ENCODE data around the gene COL4A2. TPM values are rescaled to one million over a fixed set of nuclear protein-coding genes. Genes with fewer than 3 reads are reported as not detected.

The COL4A2 gene
- total RNA-seq, 4 donors from 2014 or later: 43.0 to 72.7 (median 53.5) TPM

GRCh38 chr13:110338441-110339101 is 31.5 kb downstream of the COL4A2 start:
- no peak for TF ChIP-seq POLR2AphosphoS5 (IDR thresholded peaks at IDR 0.05)
- peak; percentile 22 for TF ChIP-seq EP300 (IDR thresholded peaks at IDR 0.05)
- no peak for TF ChIP-seq POLR2A (IDR thresholded peaks at IDR 0.05)
- no peak for TF ChIP-seq CTCF (IDR thresholded peaks at IDR 0.05)
- Histone ChIP-seq H3K4me3 (no peak overlapping the region), H3K9me3 (no peaks in the 10 kb centered on the region), H3K27ac (peak overlapping the region; percentile 36), H3K4me1 (peaks cover 45% of the 10 kb centered on the region), H3K27me3 (no peaks in the 10 kb centered on the region), H3K36me3 (no peaks in the 10 kb centered on the region)
- DNase-seq (ENCODE audit: low spot score in 2 of 2): no peak
- 40% methylated on average over 13 of the region's 13 CpGs for WGBS

- TF ChIP-seq CTCF (IDR thresholded peaks at IDR 0.05) (no peak), POLR2AphosphoS5 (IDR thresholded peaks at IDR 0.05) (no peak), EP300 (IDR thresholded peaks at IDR 0.05) (no peak), POLR2A (IDR thresholded peaks at IDR 0.05) (no peak)
- Histone ChIP-seq H3K36me3 (no peaks in the 10 kb centered on the region), H3K27ac (peak overlapping the region; percentile 36), H3K4me1 (peaks cover 50% of the 10 kb centered on the region), H3K27me3 (no peaks in the 10 kb centered on the region), H3K4me3 (no peak overlapping the region), H3K9me3 (no peaks in the 10 kb centered on the region)
- 80% methylated on average over 6 of the region's 6 CpGs for WGBS
- no peak for DNase-seq (ENCODE audit: low spot score in 2 of 2)
Measured at GRCh38 chr13:110339263-110339662, 32.2 kb downstream of the COL4A2 start.

DNA sequence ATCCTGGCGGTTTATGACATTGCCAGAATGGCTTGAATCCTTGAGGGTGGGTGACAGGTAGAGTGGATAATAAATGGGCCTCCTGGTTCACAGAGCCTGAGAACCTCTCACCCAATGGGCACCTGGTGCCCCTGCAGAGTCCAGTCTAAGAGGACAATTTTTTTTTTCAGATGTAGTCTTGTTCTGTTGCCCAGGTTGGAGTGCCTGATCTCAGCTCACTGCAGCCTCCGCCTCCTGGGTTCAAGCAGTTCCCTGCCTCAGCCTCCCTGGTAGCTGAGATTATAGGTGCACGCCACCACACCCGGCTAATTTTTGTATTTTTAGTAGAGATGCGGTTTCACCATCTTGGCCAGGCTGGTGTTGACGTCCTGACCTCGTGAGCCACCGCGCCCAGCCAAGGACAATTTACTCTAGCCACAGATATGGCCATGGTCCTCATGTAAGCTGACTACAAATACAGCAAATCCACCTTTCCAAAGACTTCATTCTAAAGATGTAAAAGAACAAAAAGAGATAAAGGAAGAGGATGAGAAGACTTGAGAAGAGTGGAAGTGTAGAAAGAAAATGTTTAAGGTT is 33.0 kb downstream of the COL4A2 start:
- DNase-seq (ENCODE audit: low spot score in 2 of 2): no peak
- no peak overlapping the region for H3K4me3 ChIP-seq
- TF ChIP-seq EP300 (IDR thresholded peaks at IDR 0.05): no peak
- TF ChIP-seq CTCF (IDR thresholded peaks at IDR 0.05): no peak
- no peak for TF ChIP-seq POLR2AphosphoS5 (IDR thresholded peaks at IDR 0.05)
- no peak for TF ChIP-seq POLR2A (IDR thresholded peaks at IDR 0.05)
- no peaks in the 10 kb centered on the region for H3K9me3 ChIP-seq
- peak overlapping the region; percentile 78 for H3K27ac ChIP-seq
- peaks cover 50% of the 10 kb centered on the region for H3K4me1 ChIP-seq
- H3K36me3 ChIP-seq: no peaks in the 10 kb centered on the region
- H3K27me3 ChIP-seq: no peaks in the 10 kb centered on the region
- 82% methylated on average over 9 of the region's 9 CpGs for WGBS

GRCh38 chr13:110340812-110341444 is 33.8 kb downstream of the COL4A2 start:
- WGBS: 60% methylated on average over 18 of the region's 24 CpGs
- Histone ChIP-seq H3K4me1 (peaks cover 50% of the 10 kb centered on the region), H3K27ac (peak overlapping the region; percentile 78), H3K27me3 (no peaks in the 10 kb centered on the region), H3K36me3 (no peaks in the 10 kb centered on the region), H3K4me3 (peak overlapping the region; percentile 7), H3K9me3 (no peaks in the 10 kb centered on the region)
- TF ChIP-seq EP300 (IDR thresholded peaks at IDR 0.05) (peak; percentile 43), POLR2AphosphoS5 (IDR thresholded peaks at IDR 0.05) (no peak), POLR2A (IDR thresholded peaks at IDR 0.05) (peak in 1 of 2 donors; percentile 20), CTCF (IDR thresholded peaks at IDR 0.05) (no peak)
- DNase-seq (ENCODE audit: low spot score in 2 of 2): peak in 1 of 2 donors; percentile 88

Data from suprapubic skin (tissue), 4 donors.